Measurements from ENCODE around the gene TMEM253. TPM values are rescaled to one million over a fixed set of nuclear protein-coding genes. Genes with fewer than 3 reads are reported as not detected.
A peak's percentile ranks its signal among the peaks of the same experiment; 100 is the strongest.

TMEM253 gene
- total RNA-seq, 1 donor from 2014 or later = 0.20 TPM

GRCh38 chr14:21098892-21099595, 1.8 kb upstream of the TMEM253 start:
- intact Hi-C loops (cut with micrococcal nuclease) = no loop called here
- no peak for ATAC-seq
- DNase-seq = no peak

GRCh38 chr14:21099596-21099985, 1.3 kb upstream of the TMEM253 start:
- intact Hi-C loops (cut with micrococcal nuclease) = no loop called here
- no peak for ATAC-seq

GRCh38 chr14:21101802-21102413, 1.0 kb downstream of the TMEM253 start:
- intact Hi-C loops (cut with micrococcal nuclease) = loop anchor here (5.0 kb wide), 1 partner anchor 35 kb away; no protein-coding TSS in a partner anchor
- DNase-seq (no peak), ATAC-seq (no peak)

More at GRCh38 chr14:21099596-21099985, 1.3 kb upstream of the TMEM253 start:
- DNase-seq = no peak

GRCh38 chr14:21102521-21103410, 1.9 kb downstream of the TMEM253 start:
- DNase-seq (no peak), ATAC-seq (no peak)
- intact Hi-C loops (cut with micrococcal nuclease) = loop anchor here (5.0 kb wide), 1 partner anchor 35 kb away; no protein-coding TSS in a partner anchor

GRCh38 chr14:21103411-21103709, 2.5 kb downstream of the TMEM253 start:
- DNase-seq (no peak), ATAC-seq (no peak)
- intact Hi-C loops (cut with micrococcal nuclease) = loop anchor here (5.0 kb wide), 1 partner anchor 36 kb away; no protein-coding TSS in a partner anchor

- peak; percentile 96 for ATAC-seq
- intact Hi-C loops (cut with micrococcal nuclease) = loop anchor here (5.0 kb wide), 1 partner anchor 37 kb away; no protein-coding TSS in a partner anchor
- DNase-seq = peak; percentile 97
Measured at GRCh38 chr14:21103710-21104447, 3.0 kb downstream of the TMEM253 start.

- DNase-seq (peak; percentile 85), ATAC-seq (peak; percentile 80)
- intact Hi-C loops (cut with micrococcal nuclease) = loop anchor here (5.0 kb wide), 1 partner anchor 37 kb away; no protein-coding TSS in a partner anchor
Measured at GRCh38 chr14:21104448-21105060, 3.7 kb downstream of the TMEM253 start.

GRCh38 chr14:21105095-21105494, 4.2 kb downstream of the TMEM253 start:
- intact Hi-C loops (cut with micrococcal nuclease) = no loop called here
- DNase-seq = no peak
- ATAC-seq = no peak

- DNase-seq (no peak), ATAC-seq (no peak)
- intact Hi-C loops (cut with micrococcal nuclease) = no loop called here
Measured at GRCh38 chr14:21106176-21106497, 5.3 kb downstream of the TMEM253 start.

- intact Hi-C loops (cut with micrococcal nuclease) = no loop called here
- DNase-seq (peak; percentile 89), ATAC-seq (peak; percentile 12)
Measured at GRCh38 chr14:21106498-21107282, 5.8 kb downstream of the TMEM253 start.

- intact Hi-C loops (cut with micrococcal nuclease) = no loop called here
- DNase-seq = peak; percentile 48
- no peak for ATAC-seq
Measured at GRCh38 chr14:21107283-21107800, 6.5 kb downstream of the TMEM253 start.

GRCh38 chr14:21108791-21109190, 7.9 kb downstream of the TMEM253 start:
- DNase-seq (no peak), ATAC-seq (no peak)
- intact Hi-C loops (cut with micrococcal nuclease) = no loop called here

GRCh38 chr14:21109377-21110138, 8.7 kb downstream of the TMEM253 start:
- intact Hi-C loops (cut with micrococcal nuclease) = no loop called here
- no peak for DNase-seq
- ATAC-seq = no peak

- no peak for ATAC-seq
- intact Hi-C loops (cut with micrococcal nuclease) = no loop called here
- DNase-seq = no peak
Measured at GRCh38 chr14:21112255-21112654, 11.4 kb downstream of the TMEM253 start.

- DNase-seq (no peak), ATAC-seq (no peak)
- intact Hi-C loops (cut with micrococcal nuclease) = no loop called here
Measured at GRCh38 chr14:21113369-21113768, 12.5 kb downstream of the TMEM253 start.

GRCh38 chr14:21118933-21119332, 18.1 kb downstream of the TMEM253 start:
- no peak for DNase-seq
- intact Hi-C loops (cut with micrococcal nuclease) = no loop called here
- no peak for ATAC-seq

GRCh38 chr14:21120686-21121085, 19.8 kb downstream of the TMEM253 start:
- DNase-seq (no peak), ATAC-seq (no peak)
- intact Hi-C loops (cut with micrococcal nuclease) = no loop called here

Measured in left ventricle myocardium superior (tissue), 1 donor.